ENCODE measurements around the gene KRT83. TPM values are rescaled to one million over a fixed set of nuclear protein-coding genes. Genes with fewer than 3 reads are reported as not detected.

Gene KRT83
- total RNA-seq, 2 donors from 2014 or later, result not detected

DNA sequence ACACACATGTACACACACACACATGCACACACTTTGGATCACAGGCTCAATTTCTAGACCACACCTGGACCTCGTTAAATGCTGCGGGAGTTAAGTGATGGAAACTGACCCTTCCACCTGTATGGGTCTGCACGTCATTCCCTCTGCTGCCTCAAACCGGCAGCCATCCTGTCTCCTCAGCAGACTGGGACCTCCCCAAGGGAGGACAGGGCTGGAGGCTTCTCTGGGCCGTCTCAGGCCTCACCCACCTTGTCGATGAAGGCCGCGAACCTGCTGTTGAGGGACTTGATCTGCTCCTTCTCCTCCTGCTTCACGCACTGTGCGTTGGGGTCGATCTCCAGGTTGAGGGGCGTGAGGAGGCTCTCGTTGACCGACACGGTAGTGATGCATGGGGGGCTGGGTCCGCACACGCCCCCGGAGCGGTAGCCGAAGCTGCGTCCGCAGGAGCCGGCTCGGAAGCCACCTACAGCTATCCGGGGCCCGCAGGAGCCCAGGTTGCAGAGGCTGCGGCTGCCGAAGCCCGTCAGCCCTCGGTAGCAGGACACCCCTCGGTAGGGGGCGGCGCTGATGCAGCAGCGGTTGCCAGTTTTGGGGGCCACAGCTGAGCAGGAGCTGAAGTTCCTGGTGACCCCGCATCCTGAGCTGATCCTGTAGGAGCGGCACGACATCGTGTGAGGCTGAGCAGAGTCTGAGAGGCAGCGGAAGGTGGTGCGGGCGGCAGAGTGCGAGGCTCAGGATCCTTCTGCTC lies 45.7 kb upstream of the KRT83 start, which contains the start of gene KRT85:
Gene KRT85 (minus strand): TSS at position 744 of the 748 bp plus-strand sequence. CDS start 76 bp downstream, at position 668.
- H3K4me1 ChIP-seq, result no peaks in the 10 kb centered on the region
- H3K9me3 ChIP-seq, result no peaks in the 10 kb centered on the region
- no peaks in the 10 kb centered on the region for H3K36me3 ChIP-seq
- no peak within 1 kb of the TSS for H3K4me3 ChIP-seq
- no peak within 1 kb of the TSS for H3K27ac ChIP-seq
- TF ChIP-seq, protein P1, sequence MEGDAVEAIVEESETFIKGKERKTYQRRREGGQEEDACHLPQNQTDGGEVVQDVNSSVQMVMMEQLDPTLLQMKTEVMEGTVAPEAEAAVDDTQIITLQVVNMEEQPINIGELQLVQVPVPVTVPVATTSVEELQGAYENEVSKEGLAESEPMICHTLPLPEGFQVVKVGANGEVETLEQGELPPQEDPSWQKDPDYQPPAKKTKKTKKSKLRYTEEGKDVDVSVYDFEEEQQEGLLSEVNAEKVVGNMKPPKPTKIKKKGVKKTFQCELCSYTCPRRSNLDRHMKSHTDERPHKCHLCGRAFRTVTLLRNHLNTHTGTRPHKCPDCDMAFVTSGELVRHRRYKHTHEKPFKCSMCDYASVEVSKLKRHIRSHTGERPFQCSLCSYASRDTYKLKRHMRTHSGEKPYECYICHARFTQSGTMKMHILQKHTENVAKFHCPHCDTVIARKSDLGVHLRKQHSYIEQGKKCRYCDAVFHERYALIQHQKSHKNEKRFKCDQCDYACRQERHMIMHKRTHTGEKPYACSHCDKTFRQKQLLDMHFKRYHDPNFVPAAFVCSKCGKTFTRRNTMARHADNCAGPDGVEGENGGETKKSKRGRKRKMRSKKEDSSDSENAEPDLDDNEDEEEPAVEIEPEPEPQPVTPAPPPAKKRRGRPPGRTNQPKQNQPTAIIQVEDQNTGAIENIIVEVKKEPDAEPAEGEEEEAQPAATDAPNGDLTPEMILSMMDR (IDR thresholded peaks at IDR 0.05), result no peak
- no peaks in the 10 kb centered on the region for H3K27me3 ChIP-seq
- no peak for DNase-seq (ENCODE audit: low spot score)

DNA sequence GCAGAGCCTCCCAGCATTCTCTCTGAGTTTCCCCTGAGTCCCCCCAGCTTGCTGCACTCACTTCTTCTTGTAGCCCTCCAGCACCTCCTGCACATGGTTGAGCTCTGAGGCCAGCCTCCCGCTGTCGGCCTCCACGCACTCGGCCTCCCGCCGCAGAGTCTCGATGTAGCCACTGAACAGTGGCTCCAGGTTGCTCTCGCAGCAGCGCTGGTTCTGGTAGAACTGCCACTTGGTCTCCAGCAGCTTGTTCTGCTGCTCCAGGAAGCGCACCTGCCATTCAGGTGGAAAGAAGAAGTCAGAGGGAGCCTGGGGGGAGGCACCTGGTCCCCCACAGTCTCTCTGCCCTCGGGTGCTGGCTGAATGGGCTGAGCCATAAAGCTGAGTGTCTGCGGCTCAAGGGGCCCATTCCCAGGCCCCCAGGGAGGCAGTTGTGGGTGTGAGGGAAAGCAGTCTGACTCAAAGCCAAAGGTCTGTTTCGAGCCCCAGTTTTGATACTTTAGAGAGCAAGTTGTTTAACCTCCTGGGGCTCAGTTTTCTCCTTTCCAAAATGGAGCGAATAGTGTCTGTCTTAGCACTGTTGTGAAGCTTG lies 43.8 kb upstream of the KRT83 start:
- Histone ChIP-seq H3K4me3 (no peak overlapping the region), H3K36me3 (no peaks in the 10 kb centered on the region), H3K4me1 (no peaks in the 10 kb centered on the region), H3K27ac (no peak overlapping the region), H3K9me3 (no peaks in the 10 kb centered on the region), H3K27me3 (no peaks in the 10 kb centered on the region)
- TF ChIP-seq, protein P1 (IDR thresholded peaks at IDR 0.05), result no peak
- no peak for DNase-seq (ENCODE audit: low spot score)

DNA sequence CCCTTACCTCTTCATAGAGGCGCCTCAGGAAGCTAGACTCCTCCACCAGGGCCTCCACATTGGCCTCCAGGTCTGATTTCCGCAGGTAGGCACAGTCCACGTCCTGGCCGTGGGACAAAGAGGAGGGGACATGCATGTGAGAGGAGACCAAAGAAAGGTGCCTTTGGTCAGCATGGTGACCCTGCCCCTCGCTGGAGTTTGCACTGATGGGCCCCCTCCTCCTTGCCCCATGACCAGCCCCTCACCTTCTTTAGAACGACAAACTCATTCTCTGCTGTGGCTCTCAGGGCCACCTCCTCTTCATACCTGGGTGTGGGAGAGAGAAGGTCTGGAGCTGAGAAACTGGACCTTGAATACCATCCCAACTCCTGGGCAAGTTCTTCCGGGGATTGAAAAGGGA lies 42.9 kb upstream of the KRT83 start:
- H3K4me3 ChIP-seq, result no peak overlapping the region
- no peak overlapping the region for H3K27ac ChIP-seq
- no peaks in the 10 kb centered on the region for H3K27me3 ChIP-seq
- TF ChIP-seq, protein P1 (IDR thresholded peaks at IDR 0.05), result no peak
- no peaks in the 10 kb centered on the region for H3K4me1 ChIP-seq
- no peaks in the 10 kb centered on the region for H3K36me3 ChIP-seq
- DNase-seq (ENCODE audit: low spot score), result no peak
- H3K9me3 ChIP-seq, result no peaks in the 10 kb centered on the region

DNA sequence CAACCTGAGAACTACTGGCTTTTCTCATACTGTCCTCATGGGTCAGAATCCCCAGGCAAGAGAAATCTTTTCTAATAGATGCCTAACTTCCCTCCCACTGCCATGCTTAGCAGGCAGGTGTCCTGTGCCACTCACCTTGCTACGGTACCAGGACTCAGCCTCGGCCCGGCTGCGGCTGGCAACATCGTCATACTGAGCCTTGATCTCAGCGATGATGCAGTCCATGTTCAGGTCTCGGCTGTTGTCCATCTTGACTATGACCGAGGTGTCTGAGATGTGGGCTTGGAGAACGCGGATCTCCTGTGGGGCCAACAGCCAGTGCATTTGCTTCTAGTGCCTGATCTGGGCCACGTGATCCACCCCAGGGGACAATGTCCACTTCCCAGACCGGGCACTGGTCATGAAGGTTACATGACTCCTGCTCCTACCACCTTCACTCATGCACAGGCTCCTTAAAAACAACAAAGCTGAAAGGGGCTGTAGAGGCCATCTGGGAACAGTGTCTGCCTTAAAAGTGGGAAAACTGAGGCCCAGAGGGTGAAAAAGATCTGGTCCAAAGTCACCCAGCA lies 42.0 kb upstream of the KRT83 start:
- Histone ChIP-seq H3K9me3 (no peaks in the 10 kb centered on the region), H3K27ac (no peak overlapping the region), H3K4me1 (no peaks in the 10 kb centered on the region), H3K4me3 (no peak overlapping the region), H3K27me3 (no peaks in the 10 kb centered on the region), H3K36me3 (no peaks in the 10 kb centered on the region)
- DNase-seq (ENCODE audit: low spot score), result no peak
- TF ChIP-seq, protein P1 (IDR thresholded peaks at IDR 0.05), result no peak

DNA sequence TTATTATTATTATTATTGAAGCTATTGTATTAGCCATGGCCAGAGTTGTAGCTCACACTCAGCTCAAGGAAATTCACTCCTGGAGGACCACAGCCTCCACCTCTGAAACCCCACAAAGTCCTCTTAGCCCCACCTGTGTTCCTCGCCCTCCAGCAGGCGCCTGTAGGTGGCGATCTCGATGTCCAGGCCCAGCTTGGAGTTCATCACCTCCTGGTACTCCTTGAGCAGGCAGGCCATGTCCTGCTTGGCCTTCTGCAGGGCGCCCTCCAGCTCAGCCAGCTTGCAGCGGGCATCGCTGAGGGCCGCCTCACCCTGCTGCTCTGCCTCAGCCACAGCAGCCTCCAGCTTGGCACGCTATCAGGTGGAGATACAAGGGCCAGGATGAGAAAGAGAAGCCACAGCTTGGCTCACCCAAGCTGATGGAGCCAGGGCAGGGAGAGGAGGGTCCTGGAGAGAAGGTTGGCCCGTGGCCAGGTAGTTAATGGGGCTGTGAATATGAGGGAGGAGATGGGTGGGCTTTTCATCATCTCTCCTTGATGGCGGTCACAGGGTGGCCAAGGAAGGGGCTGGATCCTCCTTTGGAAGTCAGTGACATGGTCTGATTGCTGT lies 41.0 kb upstream of the KRT83 start:
- DNase-seq (ENCODE audit: low spot score), result no peak
- no peaks in the 10 kb centered on the region for H3K4me1 ChIP-seq
- no peaks in the 10 kb centered on the region for H3K9me3 ChIP-seq
- H3K27ac ChIP-seq, result no peak overlapping the region
- H3K36me3 ChIP-seq, result no peaks in the 10 kb centered on the region
- no peak overlapping the region for H3K4me3 ChIP-seq
- no peaks in the 10 kb centered on the region for H3K27me3 ChIP-seq
- TF ChIP-seq, protein P1 (IDR thresholded peaks at IDR 0.05), result no peak
